Spleen (tissue), 11 donors: ENCODE data around the gene HOXB5. TPM values are rescaled to one million over a fixed set of nuclear protein-coding genes. Genes with fewer than 3 reads are reported as not detected.

ENCODE experiments used
- DNase-seq: peaks from one replicate; pipeline ENCODE4 v3.0.0-alpha.2; 2020
- H3K27ac ChIP-seq, 8 donors: fragments of 200-600 bp; sonication (generic) in 7 of 8; 1 replicate in 4 of 8; 2 replicates in 4 of 8; pipeline versions ENCODE4 v1.5.0 to v1.8.0; 2016 to 2021; ENCODE audit warnings: inconsistent platforms in 4 of 8, mild to moderate bottlenecking in 4 of 8, moderate library complexity in 1 of 8
- H3K27me3 ChIP-seq, 7 donors: fragments of 200-600 bp; sonication (generic) in 6 of 7; replicated peaks in 1 of 7; 1 replicate in 4 of 7; 2 replicates in 3 of 7; pipeline versions ENCODE4 v1.5.0 to v1.8.0; 2016 to 2021; ENCODE audit warnings: inconsistent platforms in 3 of 7, mild to moderate bottlenecking in 1 of 7
- H3K36me3 ChIP-seq, 6 donors: fragments of 200-600 bp; sonication (generic) in 5 of 6; 1 replicate in 4 of 6; 2 replicates in 2 of 6; pipeline versions ENCODE4 v1.5.0 to v1.8.0; 2016 to 2021; ENCODE audit warnings: inconsistent platforms in 2 of 6
- H3K4me1 ChIP-seq, 6 donors: fragments of 200-600 bp; sonication (generic) in 5 of 6; 1 replicate in 3 of 6; 2 replicates in 3 of 6; pipeline versions ENCODE4 v1.5.0 to v1.8.0; 2016 to 2021; ENCODE audit warnings: inconsistent platforms in 3 of 6
- H3K4me3 ChIP-seq, 8 donors: fragments of 200-600 bp; sonication (generic) in 7 of 8; 1 replicate in 4 of 8; 2 replicates in 4 of 8; pipeline versions ENCODE4 v1.5.0 to v1.8.0; 2016 to 2021; ENCODE audit warnings: inconsistent platforms in 4 of 8, mild to moderate bottlenecking in 4 of 8, moderate library complexity in 2 of 8
- H3K9me3 ChIP-seq, 8 donors: fragments of 200-600 bp; sonication (generic) in 7 of 8; 1 replicate in 4 of 8; 2 replicates in 4 of 8; pipeline versions ENCODE4 v1.5.0 to v1.8.0; 2016 to 2021; ENCODE audit warnings: inconsistent platforms in 4 of 8
- POLR2A ChIP-seq, 3 donors: fragments of 450-650 bp; IDR thresholded peaks; one replicate each; pipeline ENCODE4 v1.5.1; 2017; ENCODE audit warnings: antibody characterized with exemption in 3 of 3, mild to moderate bottlenecking in 1 of 3
- POLR2AphosphoS5 ChIP-seq, 3 donors: sonication (generic); formaldehyde crosslinking; IDR thresholded peaks; one replicate each; pipeline ENCODE4 v1.5.1; 2017; ENCODE audit warnings: antibody characterized with exemption in 3 of 3
- WGBS, 5 donors: extraction: QIAGEN DNeasy Blood & Tissue Kit in 3 of 5; methylation state at CpG; one replicate each; pipeline versions ENCODE4 v1.1.5 to v1.1.7; 2013 to 2018; 5-methylcytosine and 5-hydroxymethylcytosine counted together
- intact Hi-C: fragments of 100-400 bp; cut with DNase I; formaldehyde crosslinking; loops from one replicate; pipeline ENCODE4 v1.15.0; 2023; ENCODE audit warnings: low total_unique reads
- polyA plus RNA-seq, 3 donors: library from polyadenylated mRNA; stranded (reverse); fragments of 200-250 nt; gene quantifications; one replicate each; pipeline ENCODE4 v1.2.1, GENCODE V29; 2013
- total RNA-seq, 7 donors: library from RNA; depleted of rRNA in 3 of 7; stranded (reverse); fragments of >200 nt in 3 of 7; fragmentation: NEBNext Ultra II Directional in 4 of 7; extraction: Animal tissue kit (Norgen Biotek cat#: 25700) in 4 of 7; gene quantifications; one replicate each; pipeline versions ENCODE4 v1.1.0 to v1.2.1, GENCODE V29; 2016 to 2021
- TF ChIP-seq, protein P1 (sequence below), 11 experiments: fragments of 200-600 bp in 7 of 11; fragments of 450-650 bp in 4 of 11; sonication (generic) in 4 of 11; IDR thresholded peaks in 8 of 11; conservative IDR thresholded peaks in 3 of 11; 1 replicate in 7 of 11; 2 replicates in 4 of 11; pipeline versions ENCODE4 v1.4.0 to v1.8.0; 2016 to 2021; ENCODE audit warnings: antibody characterized with exemption in 11 of 11, inconsistent platforms in 4 of 11, mild to moderate bottlenecking in 1 of 11
- donor health status: healthy with polysubstance abuse.
- donor health status: DM: no; HTN: no; CAD: no; lungs with moderate emphysema.
- donor health status: DM: no; HTN: no; CAD: no.
- donor health status: Bipolar disorder and iron deficiency.
- donor health status: healthy.
- donor health status: DM: no; HTN: no; CAD: no.
- donor health status: DM: yes; HTN: yes; CAD: no.

The HOXB5 gene
- total and polyA plus RNA-seq, 10 donors = 0.43 to 2.6 (median 1.1) TPM

DNA sequence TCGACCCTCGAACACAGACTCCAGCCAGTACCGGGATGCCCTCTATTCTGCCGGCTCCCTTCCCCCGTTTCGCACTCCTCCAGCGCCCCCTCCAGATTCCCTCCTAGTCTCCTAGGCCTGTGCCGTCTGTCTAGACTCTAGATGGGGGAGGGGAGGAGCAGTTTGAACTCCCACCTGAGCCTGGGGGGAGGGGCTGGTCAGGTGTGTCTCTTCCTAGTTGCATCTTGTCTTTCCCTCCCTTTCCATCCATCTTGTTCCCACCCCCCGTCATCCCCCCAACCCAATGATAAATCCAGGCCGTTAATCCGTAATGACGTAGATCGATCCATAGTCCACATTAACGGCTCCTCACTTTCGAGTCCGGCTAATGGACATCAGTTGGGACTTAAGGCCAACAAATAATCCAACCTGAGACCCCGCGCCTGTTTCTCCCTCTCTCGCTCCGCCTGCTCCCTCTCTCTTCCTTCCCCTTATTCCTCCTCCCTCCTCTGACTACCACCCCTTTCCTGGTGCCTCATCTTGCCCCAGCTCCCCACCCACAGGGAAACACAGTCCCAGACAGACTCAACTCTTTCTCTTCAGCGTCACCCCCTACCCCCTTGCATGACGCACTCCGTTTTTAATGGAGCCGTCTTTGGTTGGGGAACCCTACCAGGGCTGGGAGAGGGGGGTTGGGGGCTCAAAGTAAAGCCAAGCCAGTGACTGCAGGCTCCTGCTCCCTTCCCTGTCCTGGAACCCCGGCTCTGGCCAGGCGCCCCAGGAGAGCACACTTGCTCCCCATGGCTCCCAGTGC lies 3.4 kb upstream of the HOXB5 start:
- intact Hi-C loops = no loop called here
- no peak for TF ChIP-seq POLR2AphosphoS5 (IDR thresholded peaks at IDR 0.05)
- TF ChIP-seq POLR2A (IDR thresholded peaks at IDR 0.05) = no peak
- TF ChIP-seq, protein P1, sequence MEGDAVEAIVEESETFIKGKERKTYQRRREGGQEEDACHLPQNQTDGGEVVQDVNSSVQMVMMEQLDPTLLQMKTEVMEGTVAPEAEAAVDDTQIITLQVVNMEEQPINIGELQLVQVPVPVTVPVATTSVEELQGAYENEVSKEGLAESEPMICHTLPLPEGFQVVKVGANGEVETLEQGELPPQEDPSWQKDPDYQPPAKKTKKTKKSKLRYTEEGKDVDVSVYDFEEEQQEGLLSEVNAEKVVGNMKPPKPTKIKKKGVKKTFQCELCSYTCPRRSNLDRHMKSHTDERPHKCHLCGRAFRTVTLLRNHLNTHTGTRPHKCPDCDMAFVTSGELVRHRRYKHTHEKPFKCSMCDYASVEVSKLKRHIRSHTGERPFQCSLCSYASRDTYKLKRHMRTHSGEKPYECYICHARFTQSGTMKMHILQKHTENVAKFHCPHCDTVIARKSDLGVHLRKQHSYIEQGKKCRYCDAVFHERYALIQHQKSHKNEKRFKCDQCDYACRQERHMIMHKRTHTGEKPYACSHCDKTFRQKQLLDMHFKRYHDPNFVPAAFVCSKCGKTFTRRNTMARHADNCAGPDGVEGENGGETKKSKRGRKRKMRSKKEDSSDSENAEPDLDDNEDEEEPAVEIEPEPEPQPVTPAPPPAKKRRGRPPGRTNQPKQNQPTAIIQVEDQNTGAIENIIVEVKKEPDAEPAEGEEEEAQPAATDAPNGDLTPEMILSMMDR (IDR thresholded peaks at IDR 0.05 in 8 of 11, conservative IDR thresholded peaks at IDR 0.05 in 3 of 11) = no peak
- Histone ChIP-seq H3K4me1 (peaks cover 19 to 77% (median 59%) of the 10 kb centered on the region in 6 donors), H3K27ac (peak overlapping the region in 6 of 8 donors; percentile 72 to 85 (median 77)), H3K27me3 (peaks cover 6 to 100% (median 93%) of the 10 kb centered on the region in 7 donors), H3K4me3 (peak overlapping the region; percentile 39 to 74 (median 47)), H3K9me3 (no peaks in the 10 kb centered on the region), H3K36me3 (no peaks in the 10 kb centered on the region)
- WGBS, 5 donors = 11 to 25% (median 14%) methylated on average over 25 to 26 of the region's 26 CpGs
- peak; percentile 48 for DNase-seq

DNA sequence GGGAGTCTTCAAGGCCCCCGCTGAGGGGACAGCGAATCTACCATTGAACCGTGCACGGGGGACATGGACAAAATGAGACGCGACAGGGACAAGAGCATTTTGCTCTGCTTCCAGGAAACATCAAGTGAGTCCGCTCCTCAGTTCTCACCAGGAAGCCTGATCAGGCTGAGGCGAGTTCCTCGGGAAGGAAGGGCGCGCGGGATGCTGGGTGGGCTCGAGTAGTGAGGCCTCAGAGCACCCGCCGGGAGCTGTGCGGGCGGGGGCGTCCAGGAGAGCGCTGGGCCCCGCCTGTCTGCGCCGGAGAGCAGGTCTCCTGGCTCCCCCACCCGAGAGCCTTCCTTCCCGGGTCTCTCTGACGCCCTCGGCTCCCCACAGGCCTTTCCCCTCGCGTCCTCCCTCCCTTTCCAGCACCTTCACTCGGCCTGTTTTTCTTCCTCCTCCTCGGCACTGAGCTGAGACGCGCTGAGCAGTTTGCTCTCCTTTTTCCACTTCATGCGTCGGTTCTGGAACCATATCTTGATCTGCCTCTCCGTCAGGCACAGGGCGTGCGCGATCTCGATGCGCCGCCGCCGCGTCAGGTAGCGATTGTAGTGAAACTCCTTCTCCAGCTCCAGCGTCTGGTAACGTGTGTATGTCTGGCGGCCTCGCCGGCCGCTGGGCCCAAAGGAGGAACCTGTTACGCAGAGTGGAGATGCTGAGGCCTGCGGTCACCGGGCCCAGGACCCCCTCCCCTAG lies 2.6 kb upstream of the HOXB5 start:
- no peak for DNase-seq
- peaks cover 6 to 100% (median 93%) of the 10 kb centered on the region in 7 donors for H3K27me3 ChIP-seq
- H3K4me1 ChIP-seq = peaks cover 19 to 79% (median 58%) of the 10 kb centered on the region in 6 donors
- peak overlapping the region in 6 of 8 donors; percentile 13 to 74 (median 49) for H3K4me3 ChIP-seq
- H3K9me3 ChIP-seq = no peaks in the 10 kb centered on the region
- H3K27ac ChIP-seq = peak overlapping the region in 3 of 8 donors; percentile 72 to 85 (median 81)
- no peaks in the 10 kb centered on the region for H3K36me3 ChIP-seq
- WGBS, 5 donors = 26 to 38% (median 34%) methylated on average over 43 to 54 of the region's 54 CpGs
- intact Hi-C loops = no loop called here
- TF ChIP-seq, protein P1 (IDR thresholded peaks at IDR 0.05 in 8 of 11, conservative IDR thresholded peaks at IDR 0.05 in 3 of 11) = no peak
- TF ChIP-seq POLR2AphosphoS5 (IDR thresholded peaks at IDR 0.05) (no peak), POLR2A (IDR thresholded peaks at IDR 0.05) (no peak)

DNA sequence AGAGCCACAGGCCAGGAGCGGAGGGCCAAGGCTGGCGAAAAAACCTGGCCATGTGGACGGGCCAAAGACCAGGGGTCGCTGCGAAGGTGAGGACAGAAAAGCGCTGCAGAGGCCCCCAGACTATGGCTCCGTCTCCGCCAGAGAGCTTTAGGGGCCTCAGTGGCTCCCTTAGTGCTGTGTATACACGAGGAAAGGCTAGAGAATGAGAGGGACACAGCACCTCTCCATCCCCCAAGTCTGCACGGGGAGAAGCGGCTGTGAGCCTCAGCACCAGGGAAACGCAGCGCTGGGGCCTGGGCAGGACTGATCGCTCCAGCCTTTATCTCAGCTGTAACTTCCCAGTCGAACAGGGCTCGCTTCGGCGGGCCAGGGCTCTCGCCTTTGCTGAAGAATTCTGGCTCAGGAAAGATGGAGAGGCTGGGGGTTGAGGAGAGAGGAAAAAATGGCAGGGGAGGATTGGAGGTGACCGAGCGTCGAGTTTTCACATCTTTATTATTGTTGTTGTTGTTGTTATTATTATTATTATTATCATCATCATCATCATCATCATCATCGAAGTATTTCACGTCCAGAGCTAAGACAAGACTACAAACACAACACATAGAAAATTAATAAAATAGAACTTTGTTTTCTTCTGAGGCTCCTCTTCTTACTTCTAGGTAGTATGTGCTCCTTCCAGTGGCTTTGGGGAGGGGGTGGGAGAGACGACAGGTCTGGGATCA lies 1.9 kb upstream of the HOXB5 start:
- TF ChIP-seq POLR2AphosphoS5 (IDR thresholded peaks at IDR 0.05) = no peak
- TF ChIP-seq POLR2A (IDR thresholded peaks at IDR 0.05) = no peak
- TF ChIP-seq, protein P1 (IDR thresholded peaks at IDR 0.05 in 8 of 11, conservative IDR thresholded peaks at IDR 0.05 in 3 of 11) = no peak
- WGBS, 5 donors = 89 to 93% (median 90%) methylated on average over 24 to 25 of the region's 25 CpGs
- Histone ChIP-seq H3K9me3 (no peaks in the 10 kb centered on the region), H3K36me3 (no peaks in the 10 kb centered on the region), H3K27me3 (peaks cover 6 to 100% (median 97%) of the 10 kb centered on the region in 7 donors), H3K27ac (peak overlapping the region in 4 of 8 donors; percentile 38 to 85 (median 60)), H3K4me3 (no peak overlapping the region), H3K4me1 (peaks cover 19 to 83% (median 58%) of the 10 kb centered on the region in 6 donors)
- DNase-seq = no peak
- intact Hi-C loops = no loop called here
